Mammary epithelial cell (primary cell): ENCODE measurements around the gene FAM89A.

Experiments used
- EZH2 ChIP-seq: IDR thresholded peaks from 2 replicates; pipeline ENCODE4 v1.6.1; 2012; ENCODE audit warnings: low read length, inconsistent platforms, borderline replicate concordance
- TF ChIP-seq, protein P1 (sequence below), 2 donors: IDR thresholded peaks in 1 of 2; conservative IDR thresholded peaks in 1 of 2; 2 replicates each; pipeline ENCODE4 v1.5.1; 2011 to 2012; ENCODE audit warnings: inconsistent platforms in 2 of 2, low read length in 2 of 2, mild to moderate bottlenecking in 2 of 2, control low read depth in 1 of 2, low read depth in 1 of 2; ENCODE audit not compliant: insufficient read depth in 1 of 2; ENCODE audit errors: extremely low read depth in 1 of 2

- TF ChIP-seq, protein P1, sequence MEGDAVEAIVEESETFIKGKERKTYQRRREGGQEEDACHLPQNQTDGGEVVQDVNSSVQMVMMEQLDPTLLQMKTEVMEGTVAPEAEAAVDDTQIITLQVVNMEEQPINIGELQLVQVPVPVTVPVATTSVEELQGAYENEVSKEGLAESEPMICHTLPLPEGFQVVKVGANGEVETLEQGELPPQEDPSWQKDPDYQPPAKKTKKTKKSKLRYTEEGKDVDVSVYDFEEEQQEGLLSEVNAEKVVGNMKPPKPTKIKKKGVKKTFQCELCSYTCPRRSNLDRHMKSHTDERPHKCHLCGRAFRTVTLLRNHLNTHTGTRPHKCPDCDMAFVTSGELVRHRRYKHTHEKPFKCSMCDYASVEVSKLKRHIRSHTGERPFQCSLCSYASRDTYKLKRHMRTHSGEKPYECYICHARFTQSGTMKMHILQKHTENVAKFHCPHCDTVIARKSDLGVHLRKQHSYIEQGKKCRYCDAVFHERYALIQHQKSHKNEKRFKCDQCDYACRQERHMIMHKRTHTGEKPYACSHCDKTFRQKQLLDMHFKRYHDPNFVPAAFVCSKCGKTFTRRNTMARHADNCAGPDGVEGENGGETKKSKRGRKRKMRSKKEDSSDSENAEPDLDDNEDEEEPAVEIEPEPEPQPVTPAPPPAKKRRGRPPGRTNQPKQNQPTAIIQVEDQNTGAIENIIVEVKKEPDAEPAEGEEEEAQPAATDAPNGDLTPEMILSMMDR (conservative IDR thresholded peaks at IDR 0.05 in 1 of 2, IDR thresholded peaks at IDR 0.05 in 1 of 2; ENCODE audit: extremely low read depth in 1 of 2, insufficient read depth in 1 of 2, low read depth in 1 of 2, low read length in 2 of 2): no peak
- TF ChIP-seq EZH2: no peak
Observed at GRCh38 chr1:231001892-231002291, 38.2 kb downstream of the FAM89A start.
